Loucy (cell line): ENCODE measurements around the gene MAML2.

ENCODE experiments used
- EZH2phosphoT487 ChIP-seq: fragments of 200-600 bp; IDR thresholded peaks from 2 replicates; pipeline ENCODE4 v1.6.1; 2018; ENCODE audit warnings: antibody characterized with exemption, mild to moderate bottlenecking, moderate library complexity, borderline replicate concordance
- TF ChIP-seq, protein P1 (sequence below): fragments of 200-600 bp; sonication (generic); conservative IDR thresholded peaks from 2 replicates; pipeline ENCODE4 v1.5.1; 2014; ENCODE audit warnings: mild to moderate bottlenecking, antibody characterized with exemption, low read length

GRCh38 chr11:96095884-96096303, 247.1 kb downstream of the MAML2 start:
- TF ChIP-seq, protein P1, sequence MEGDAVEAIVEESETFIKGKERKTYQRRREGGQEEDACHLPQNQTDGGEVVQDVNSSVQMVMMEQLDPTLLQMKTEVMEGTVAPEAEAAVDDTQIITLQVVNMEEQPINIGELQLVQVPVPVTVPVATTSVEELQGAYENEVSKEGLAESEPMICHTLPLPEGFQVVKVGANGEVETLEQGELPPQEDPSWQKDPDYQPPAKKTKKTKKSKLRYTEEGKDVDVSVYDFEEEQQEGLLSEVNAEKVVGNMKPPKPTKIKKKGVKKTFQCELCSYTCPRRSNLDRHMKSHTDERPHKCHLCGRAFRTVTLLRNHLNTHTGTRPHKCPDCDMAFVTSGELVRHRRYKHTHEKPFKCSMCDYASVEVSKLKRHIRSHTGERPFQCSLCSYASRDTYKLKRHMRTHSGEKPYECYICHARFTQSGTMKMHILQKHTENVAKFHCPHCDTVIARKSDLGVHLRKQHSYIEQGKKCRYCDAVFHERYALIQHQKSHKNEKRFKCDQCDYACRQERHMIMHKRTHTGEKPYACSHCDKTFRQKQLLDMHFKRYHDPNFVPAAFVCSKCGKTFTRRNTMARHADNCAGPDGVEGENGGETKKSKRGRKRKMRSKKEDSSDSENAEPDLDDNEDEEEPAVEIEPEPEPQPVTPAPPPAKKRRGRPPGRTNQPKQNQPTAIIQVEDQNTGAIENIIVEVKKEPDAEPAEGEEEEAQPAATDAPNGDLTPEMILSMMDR: no peak
- TF ChIP-seq EZH2phosphoT487: no peak
